Glutamatergic neuron (in vitro differentiated cells): ENCODE measurements around the gene HSPA9. TPM values are rescaled to one million over a fixed set of nuclear protein-coding genes. Genes with fewer than 3 reads are reported as not detected.

ENCODE experiments used
- DNase-seq: peaks from one replicate; pipeline ENCODE4 v3.0.0; 2022
- H3K27ac Mint-ChIP-seq: one replicate; pipeline ENCODE4 v1.8.0; 2020; ENCODE audit warnings: mild to moderate bottlenecking, mixed read lengths, inconsistent platforms; ENCODE audit not compliant: unreplicated experiment
- H3K27me3 Mint-ChIP-seq: one replicate; pipeline ENCODE4 v1.8.0; 2020; ENCODE audit warnings: mild to moderate bottlenecking, moderate library complexity, mixed read lengths, inconsistent platforms; ENCODE audit not compliant: unreplicated experiment
- H3K36me3 Mint-ChIP-seq: one replicate; pipeline ENCODE4 v1.8.0; 2020; ENCODE audit warnings: mild to moderate bottlenecking, mixed read lengths, inconsistent platforms; ENCODE audit not compliant: unreplicated experiment
- H3K4me1 Mint-ChIP-seq: one replicate; pipeline ENCODE4 v1.8.0; 2020; ENCODE audit warnings: mild to moderate bottlenecking, low read depth, mixed read lengths, inconsistent platforms; ENCODE audit not compliant: unreplicated experiment
- H3K4me3 Mint-ChIP-seq: one replicate; pipeline ENCODE4 v1.8.0; 2020; ENCODE audit warnings: mild to moderate bottlenecking, mixed read lengths, inconsistent platforms; ENCODE audit not compliant: unreplicated experiment
- H3K9me3 Mint-ChIP-seq: one replicate; pipeline ENCODE4 v1.8.0; 2020; ENCODE audit warnings: mild to moderate bottlenecking, moderate library complexity, mixed read lengths, inconsistent platforms; ENCODE audit not compliant: unreplicated experiment
- total RNA-seq: library from RNA; stranded (reverse); fragmentation: NEBNext Ultra II Directional; extraction: Animal tissue kit (Norgen Biotek cat#: 25700); gene quantifications from one replicate; pipeline ENCODE4 v1.2.1, GENCODE V29; 2021; ENCODE audit not compliant: unreplicated experiment
- TF ChIP-seq, protein P1 (sequence below): fragments of 200-600 bp; sonication (generic); IDR thresholded peaks from one replicate; pipeline ENCODE4 v1.5.0; 2021; ENCODE audit not compliant: partially characterized antibody, unreplicated experiment

Gene HSPA9
- total RNA-seq, 1 donor from 2014 or later, result 184 TPM

DNA sequence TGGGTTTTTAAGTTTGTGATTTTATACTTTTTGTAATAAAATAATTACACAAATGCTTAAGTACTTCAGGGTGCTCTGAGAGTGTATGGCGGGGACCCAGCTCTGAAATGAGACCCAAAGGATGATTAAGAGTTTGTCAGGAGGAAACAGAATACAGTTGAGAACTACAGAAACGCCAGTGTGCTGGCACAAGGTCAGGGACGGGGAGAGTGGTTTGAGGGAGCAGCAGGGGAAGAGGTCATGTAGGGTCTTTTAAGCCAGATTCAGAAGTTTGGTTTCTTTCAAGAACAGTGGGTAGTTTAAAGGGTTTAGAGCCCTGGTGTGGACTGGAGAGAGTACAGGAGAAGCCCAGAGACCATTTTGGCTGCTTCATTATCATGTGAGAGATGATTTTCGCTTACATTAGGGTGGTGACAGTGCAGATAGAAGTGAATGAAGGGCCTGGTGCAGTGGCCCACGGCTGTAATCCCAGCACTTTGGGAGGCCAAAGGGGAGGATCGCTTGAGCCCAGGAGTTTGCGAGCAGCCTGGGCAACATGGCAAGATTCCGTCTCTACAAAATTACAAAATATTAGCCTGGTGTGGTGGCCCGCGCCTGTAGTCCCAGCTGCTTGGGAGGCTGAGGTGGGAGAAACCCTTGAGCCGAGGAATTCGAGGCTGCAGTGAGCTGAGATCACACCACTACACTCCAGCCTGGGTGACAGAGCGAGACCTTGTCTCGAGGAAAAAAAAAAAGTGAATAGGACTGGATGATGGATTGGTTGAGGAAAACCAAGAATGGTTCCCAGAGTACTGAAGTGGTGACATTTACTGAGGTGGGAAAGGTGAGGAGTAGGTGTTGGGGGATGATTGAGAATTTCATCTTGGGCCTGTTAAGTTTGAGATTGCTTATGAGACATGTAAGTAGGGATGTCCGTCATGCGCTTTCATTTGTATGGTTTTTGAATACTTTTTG, 30.7 kb downstream of the HSPA9 start:
- Mint-ChIP-seq H3K9me3 (peaks cover 16% of the 10 kb centered on the region), H3K4me3 (peak overlapping the region; percentile 99), H3K27ac (peak overlapping the region; percentile 97), H3K36me3 (no peaks in the 10 kb centered on the region), H3K27me3 (peaks cover 5% of the 10 kb centered on the region), H3K4me1 (peaks cover 22% of the 10 kb centered on the region)
- TF ChIP-seq, protein P1, sequence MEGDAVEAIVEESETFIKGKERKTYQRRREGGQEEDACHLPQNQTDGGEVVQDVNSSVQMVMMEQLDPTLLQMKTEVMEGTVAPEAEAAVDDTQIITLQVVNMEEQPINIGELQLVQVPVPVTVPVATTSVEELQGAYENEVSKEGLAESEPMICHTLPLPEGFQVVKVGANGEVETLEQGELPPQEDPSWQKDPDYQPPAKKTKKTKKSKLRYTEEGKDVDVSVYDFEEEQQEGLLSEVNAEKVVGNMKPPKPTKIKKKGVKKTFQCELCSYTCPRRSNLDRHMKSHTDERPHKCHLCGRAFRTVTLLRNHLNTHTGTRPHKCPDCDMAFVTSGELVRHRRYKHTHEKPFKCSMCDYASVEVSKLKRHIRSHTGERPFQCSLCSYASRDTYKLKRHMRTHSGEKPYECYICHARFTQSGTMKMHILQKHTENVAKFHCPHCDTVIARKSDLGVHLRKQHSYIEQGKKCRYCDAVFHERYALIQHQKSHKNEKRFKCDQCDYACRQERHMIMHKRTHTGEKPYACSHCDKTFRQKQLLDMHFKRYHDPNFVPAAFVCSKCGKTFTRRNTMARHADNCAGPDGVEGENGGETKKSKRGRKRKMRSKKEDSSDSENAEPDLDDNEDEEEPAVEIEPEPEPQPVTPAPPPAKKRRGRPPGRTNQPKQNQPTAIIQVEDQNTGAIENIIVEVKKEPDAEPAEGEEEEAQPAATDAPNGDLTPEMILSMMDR, result no peak
- no peak for DNase-seq

DNA sequence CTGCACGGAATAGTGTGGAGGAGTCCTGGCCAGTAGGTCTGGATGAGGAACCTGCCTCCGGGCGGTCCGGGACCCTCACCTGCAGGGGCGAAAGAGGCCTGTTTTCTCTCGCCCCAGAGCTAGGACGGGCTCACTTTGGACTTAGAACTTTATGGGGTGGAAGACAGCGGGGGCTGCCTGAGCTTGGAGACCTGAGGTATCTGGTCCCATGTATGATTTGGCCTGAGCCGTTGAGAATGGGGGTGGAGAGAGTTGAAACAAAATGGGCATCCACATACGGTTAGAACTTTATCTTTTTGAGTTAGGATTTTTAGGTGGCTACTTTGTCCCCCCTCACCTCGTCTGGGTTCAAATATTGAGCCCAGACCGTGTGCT, 31.5 kb downstream of the HSPA9 start:
- TF ChIP-seq, protein P1, result no peak
- Mint-ChIP-seq H3K9me3 (peaks cover 16% of the 10 kb centered on the region), H3K36me3 (no peaks in the 10 kb centered on the region), H3K27ac (peak overlapping the region; percentile 97), H3K4me1 (peaks cover 22% of the 10 kb centered on the region), H3K27me3 (peaks cover 5% of the 10 kb centered on the region), H3K4me3 (peak overlapping the region; percentile 99)
- no peak for DNase-seq

DNA sequence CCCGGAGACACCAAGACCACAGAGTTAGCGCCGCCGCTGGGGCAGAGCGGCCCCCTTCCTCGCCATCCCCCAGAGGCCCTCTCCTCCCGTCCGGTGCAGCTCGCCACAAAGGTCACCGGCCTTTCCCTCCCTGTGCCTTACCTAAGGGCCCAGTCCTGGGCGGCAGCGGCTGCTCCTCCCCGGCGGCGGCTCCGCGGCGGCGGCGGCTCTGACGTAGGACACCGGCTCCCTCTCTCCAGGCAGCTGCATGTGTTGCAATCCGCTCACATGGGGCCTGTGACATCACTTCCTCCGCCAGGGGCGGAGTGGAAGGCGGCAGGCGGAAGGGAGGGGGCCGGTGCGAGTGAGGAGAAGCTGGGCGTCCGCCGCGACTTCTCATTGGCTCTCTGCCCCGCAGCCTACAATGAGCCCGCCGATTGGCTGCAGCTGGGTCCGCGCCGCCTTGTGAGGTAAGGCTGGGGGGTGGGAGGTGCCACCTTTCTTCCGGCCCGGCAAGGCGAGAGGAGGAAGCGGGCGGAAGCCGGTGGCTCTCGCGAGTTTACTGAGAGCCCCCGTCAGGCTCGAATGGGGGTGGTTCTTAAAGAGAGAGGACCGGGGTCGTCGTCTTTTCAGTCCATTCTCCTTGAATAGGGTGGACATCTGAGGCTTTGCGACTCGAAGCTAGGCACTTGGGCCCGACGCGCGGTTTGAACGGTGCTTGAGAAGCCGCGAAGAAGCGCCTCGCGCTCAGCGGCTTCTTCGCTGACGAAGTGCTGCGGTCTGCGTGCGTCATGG, 32.1 kb downstream of the HSPA9 start, which contains the start of gene ETF1:
Gene ETF1, minus strand, starts transcription at position 281 of the 774 bp plus-strand sequence. CDS start 318 bp downstream, outside the sequence.
- TF ChIP-seq, protein P1, result peak; percentile 23
- H3K9me3 Mint-ChIP-seq, result peaks cover 16% of the 10 kb centered on the region
- H3K27ac Mint-ChIP-seq, result peak within 1 kb of the TSS; percentile 97
- DNase-seq, result peak; percentile 99
- H3K4me1 Mint-ChIP-seq, result peaks cover 20% of the 10 kb centered on the region
- peaks cover 5% of the 10 kb centered on the region for H3K27me3 Mint-ChIP-seq
- H3K36me3 Mint-ChIP-seq, result no peaks in the 10 kb centered on the region
- H3K4me3 Mint-ChIP-seq, result peak within 1 kb of the TSS; percentile 99

DNA sequence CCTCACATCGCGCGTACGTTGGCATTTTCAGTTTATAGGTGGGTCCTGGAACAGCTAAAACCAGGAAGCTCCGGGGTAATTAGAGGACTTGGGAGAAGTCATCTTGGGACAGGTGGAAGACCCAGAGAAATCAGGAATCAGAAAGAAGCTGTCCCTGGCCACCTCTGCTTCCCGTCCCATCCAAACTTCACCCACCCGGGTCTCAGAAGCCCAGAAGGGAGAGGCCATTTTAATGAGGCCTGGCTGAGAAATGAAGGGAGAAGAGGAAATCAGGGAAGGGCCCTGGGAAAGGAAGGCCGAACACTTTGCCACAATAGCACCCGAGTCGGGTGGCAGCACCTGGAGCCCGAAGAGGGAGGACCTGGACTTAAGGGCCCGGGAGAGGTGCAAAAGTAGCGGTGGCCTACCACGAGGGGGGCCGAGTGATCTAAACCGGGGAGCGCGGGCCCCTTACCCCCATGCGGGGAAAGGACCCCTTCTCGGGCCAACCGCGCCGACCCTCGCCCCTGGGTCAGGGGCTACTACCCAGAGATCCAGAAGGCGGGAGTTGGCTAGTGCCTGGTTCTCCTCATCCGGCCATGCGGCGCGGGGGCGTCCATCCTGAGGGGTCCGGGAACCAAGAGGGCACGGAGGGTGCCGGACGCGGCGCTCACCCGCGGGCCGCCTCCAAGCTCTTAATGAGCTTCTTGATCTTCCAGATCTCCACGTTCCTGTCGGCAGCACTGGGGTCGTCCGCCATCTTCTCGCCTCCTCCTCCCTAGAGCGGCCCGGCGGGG, 32.8 kb downstream of the HSPA9 start:
- DNase-seq, result no peak

More for the DNA sequence above, 32.8 kb downstream of the HSPA9 start:
- Mint-ChIP-seq H3K4me3 (peak overlapping the region; percentile 99), H3K36me3 (no peaks in the 10 kb centered on the region), H3K4me1 (peaks cover 18% of the 10 kb centered on the region), H3K9me3 (peaks cover 16% of the 10 kb centered on the region), H3K27ac (peak overlapping the region; percentile 89), H3K27me3 (peaks cover 5% of the 10 kb centered on the region)
- TF ChIP-seq, protein P1, result no peak
